TTC549 (cell line): ENCODE results near the gene B4GALT3.
A peak's percentile ranks its signal among the peaks of the same experiment; 100 is the strongest.

Experiments
- FAIRE-seq: peaks from 2 replicates; lab custom pipeline; 2012; peaks lifted over from hg19 to GRCh38; lab: Jason Lieb, UNC

B4GALT3 gene

GRCh38 chr1:161206411-161207140 lies 29.3 kb upstream of the B4GALT3 start:
- FAIRE-seq = no peak

- FAIRE-seq = peak; percentile 98
Observed at GRCh38 chr1:161201836-161202712, 24.8 kb upstream of the B4GALT3 start, which contains the start of gene NDUFS2. Gene NDUFS2, plus strand, starts transcription at chr1:161202367. Its CDS starts 19 bp downstream, at chr1:161202386.

GRCh38 chr1:161200992-161201835 lies 23.9 kb upstream of the B4GALT3 start:
- no peak for FAIRE-seq

- no peak for FAIRE-seq
Observed at GRCh38 chr1:161200421-161200991, 23.2 kb upstream of the B4GALT3 start.

GRCh38 chr1:161199506-161200139 lies 22.3 kb upstream of the B4GALT3 start:
- FAIRE-seq = no peak

GRCh38 chr1:161198897-161199431 lies 21.7 kb upstream of the B4GALT3 start, which contains the start of gene ADAMTS4:
Gene ADAMTS4, minus strand, starts transcription at chr1:161199054. Its CDS starts 427 bp downstream, at chr1:161198627.
- FAIRE-seq = no peak

GRCh38 chr1:161198194-161198896 lies 21.0 kb upstream of the B4GALT3 start:
- FAIRE-seq = no peak

- FAIRE-seq = no peak
Observed at GRCh38 chr1:161197560-161198193, 20.4 kb upstream of the B4GALT3 start.

GRCh38 chr1:161196521-161197451 lies 19.5 kb upstream of the B4GALT3 start:
- no peak for FAIRE-seq

- FAIRE-seq = no peak
Observed at GRCh38 chr1:161196111-161196510, 18.8 kb upstream of the B4GALT3 start.

- no peak for FAIRE-seq
Observed at GRCh38 chr1:161195171-161195570, 17.9 kb upstream of the B4GALT3 start.

GRCh38 chr1:161193561-161194235 lies 16.4 kb upstream of the B4GALT3 start:
- FAIRE-seq = no peak

- peak; percentile 94 for FAIRE-seq
Observed at GRCh38 chr1:161192476-161193465, 15.5 kb upstream of the B4GALT3 start.

- FAIRE-seq = no peak
Observed at GRCh38 chr1:161191971-161192370, 14.7 kb upstream of the B4GALT3 start.

- no peak for FAIRE-seq
Observed at GRCh38 chr1:161190962-161191521, 13.7 kb upstream of the B4GALT3 start.

- no peak for FAIRE-seq
Observed at GRCh38 chr1:161189036-161189435, 11.7 kb upstream of the B4GALT3 start.

- no peak for FAIRE-seq
Observed at GRCh38 chr1:161188381-161188780, 11.1 kb upstream of the B4GALT3 start.
